GM04503 (cell line): ENCODE measurements around the gene NUMB.

Source experiments
- DNase-seq: peaks from one replicate; pipeline ENCODE4 v3.0.0-alpha.2; 2012; ENCODE audit warnings: low read depth

NUMB gene

DNA sequence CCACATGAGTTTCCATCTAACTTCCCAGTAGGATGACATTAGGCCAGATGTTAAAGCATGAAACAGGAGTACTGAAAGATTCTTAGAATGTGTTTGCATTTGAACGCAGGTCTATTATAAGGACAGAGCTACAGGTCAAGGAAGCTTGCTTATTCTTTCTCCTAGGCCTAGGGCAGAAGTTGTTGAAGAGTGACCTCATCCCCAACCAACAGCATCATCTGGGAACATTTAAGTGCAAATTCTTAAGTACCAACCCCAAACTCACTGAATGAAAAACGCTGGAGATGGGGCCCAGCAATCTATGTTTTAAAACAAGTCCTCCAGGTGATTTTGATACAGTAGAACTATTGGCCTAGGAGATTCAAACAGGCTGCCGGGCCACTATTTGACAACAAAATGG, 168.6 kb downstream of the NUMB start:
- no peak for DNase-seq

- DNase-seq = no peak
Observed at GRCh38 chr14:73289308-73289707, 169.0 kb downstream of the NUMB start.

- DNase-seq = no peak
Observed at GRCh38 chr14:73287071-73287470, 171.3 kb downstream of the NUMB start.

DNA sequence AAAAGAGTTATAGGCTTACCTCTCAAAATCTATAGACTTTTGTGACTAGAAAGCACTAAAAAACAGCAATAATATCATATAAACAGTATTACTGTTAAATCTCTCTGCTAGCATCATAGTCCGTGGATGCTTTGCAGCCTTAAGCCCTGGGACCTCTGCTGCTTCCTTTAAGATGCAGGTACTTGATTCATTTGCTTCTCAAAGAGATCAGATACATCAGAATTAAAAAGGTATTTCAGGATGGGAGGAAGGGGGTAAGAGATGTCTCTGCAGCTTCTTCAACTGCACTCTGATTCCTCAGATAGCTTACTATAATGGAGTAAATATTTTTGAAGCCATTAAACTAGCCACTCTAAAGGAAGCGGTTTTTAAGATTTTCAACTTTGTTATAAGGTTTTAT, 171.7 kb downstream of the NUMB start:
- DNase-seq = no peak

- DNase-seq = no peak
Observed at GRCh38 chr14:73285979-73286378, 172.4 kb downstream of the NUMB start.

DNA sequence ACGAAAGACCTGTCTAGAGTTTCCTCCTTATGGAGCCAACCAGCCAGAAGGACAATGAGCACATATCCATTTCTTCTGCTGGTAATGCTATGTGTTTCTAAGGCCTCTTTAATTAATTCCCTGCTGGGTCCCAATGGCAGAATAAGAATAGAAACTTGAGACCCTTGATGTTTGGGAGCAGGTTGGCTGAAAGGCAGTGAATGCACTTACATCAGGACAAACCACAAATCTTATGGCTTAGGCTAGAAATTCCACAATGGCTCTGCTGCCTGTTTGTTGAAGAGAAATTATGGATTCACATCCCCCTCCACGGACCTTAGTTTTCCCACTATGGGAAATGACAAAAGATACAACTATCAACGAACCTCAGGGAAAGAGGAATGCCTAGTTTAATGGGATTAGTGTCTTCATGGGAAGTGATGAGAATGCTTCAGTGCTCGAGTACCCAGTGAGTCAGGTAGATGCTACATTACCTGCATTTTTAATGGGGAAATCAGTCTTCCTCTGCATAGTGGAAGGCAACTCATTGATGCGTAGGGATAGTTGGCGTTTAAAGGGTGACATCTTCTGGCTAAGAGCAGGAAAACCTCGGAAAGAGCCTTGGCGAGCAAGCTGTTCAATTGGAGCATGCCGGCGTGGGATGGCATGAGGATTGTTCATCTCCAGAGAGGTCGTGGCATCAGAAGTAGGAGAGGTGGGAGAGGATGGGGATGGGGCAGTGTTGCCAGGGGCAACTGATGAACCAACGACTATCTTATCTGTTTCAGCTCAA, 174.6 kb downstream of the NUMB start:
- DNase-seq = no peak

- DNase-seq = no peak
Observed at GRCh38 chr14:73280903-73281302, 177.4 kb downstream of the NUMB start.

- no peak for DNase-seq
Observed at GRCh38 chr14:73277376-73277775, 181.0 kb downstream of the NUMB start.

GRCh38 chr14:73276836-73277235, 181.5 kb downstream of the NUMB start:
- DNase-seq = no peak

GRCh38 chr14:73273799-73274198, 184.5 kb downstream of the NUMB start:
- no peak for DNase-seq

- no peak for DNase-seq
Observed at GRCh38 chr14:73272393-73272792, 186.0 kb downstream of the NUMB start.

DNA sequence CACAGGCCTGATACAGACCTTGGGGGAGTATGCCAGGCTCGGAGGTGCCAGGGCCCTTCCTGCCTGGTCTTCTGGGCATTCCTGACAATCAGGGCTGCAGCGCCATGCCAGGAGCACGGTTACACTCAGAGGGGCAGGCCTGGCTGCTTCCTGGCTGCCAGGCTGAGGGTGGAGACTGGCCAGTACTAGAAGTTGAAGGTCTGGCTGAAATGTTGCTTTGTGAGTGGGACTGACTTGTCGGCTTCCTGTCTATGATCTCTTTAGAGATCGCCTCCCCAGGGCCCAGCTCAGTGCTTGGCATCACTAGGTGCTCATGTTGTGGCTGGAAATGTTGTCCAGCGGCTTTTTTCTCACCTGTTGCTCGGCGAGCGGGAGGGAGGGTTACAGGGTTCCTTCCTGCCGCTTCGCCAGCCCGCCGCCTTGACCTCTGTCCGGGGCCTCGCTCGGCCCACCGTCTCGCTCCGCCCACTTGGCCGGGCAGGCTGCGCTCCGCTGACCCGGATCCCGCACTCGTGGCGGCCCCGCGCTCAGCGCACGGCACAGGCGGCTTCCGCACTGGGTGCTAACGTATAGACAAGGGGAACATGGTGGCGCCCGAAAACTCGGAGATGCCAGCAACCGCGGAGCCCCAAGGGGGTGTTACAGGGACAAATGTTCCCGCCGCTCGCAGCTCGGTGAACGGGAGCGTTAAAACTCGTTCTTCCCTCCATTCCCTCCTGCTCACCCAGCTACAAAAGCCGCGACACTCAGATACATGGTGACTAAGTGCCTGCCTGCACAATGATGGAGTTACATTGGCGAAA, 188.4 kb downstream of the NUMB start:
- no peak for DNase-seq

DNA sequence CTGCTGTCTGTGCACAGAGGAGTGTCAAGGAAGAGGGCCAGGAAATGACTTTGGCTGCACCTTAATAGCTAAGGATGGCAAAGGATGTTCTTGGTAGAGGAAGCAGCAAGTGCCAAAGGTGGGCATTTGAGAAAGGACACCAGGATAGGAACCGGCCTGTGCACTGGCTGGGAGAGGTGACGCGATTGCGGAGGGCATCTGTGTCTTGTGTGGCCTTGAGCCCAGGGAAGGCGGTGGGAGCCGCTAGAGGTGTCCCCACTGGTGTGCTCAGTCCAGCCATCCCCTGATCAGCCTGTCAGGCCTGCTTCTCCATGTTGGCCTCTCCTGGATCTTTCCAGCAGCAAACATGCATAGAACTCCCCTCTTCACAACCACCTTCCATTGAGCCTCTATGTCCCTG, 190.9 kb downstream of the NUMB start:
- DNase-seq = no peak

- DNase-seq = no peak
Observed at GRCh38 chr14:73266317-73266716, 192.0 kb downstream of the NUMB start.

DNA sequence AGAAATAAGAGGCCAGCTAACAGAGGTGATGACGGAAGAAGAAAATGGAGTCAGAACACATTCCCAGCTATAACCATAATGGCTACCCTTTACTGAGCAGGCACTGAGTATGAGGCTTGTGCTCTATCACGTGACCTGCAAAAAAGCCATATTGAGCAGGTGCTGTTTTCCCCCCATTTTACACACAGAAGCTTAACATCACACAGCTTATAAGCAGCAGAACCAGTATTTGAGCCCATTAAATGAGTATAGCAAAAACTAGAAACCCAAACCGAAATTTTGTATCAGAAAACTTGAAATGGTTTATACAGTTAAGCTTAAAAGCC, 192.7 kb downstream of the NUMB start:
- DNase-seq = no peak

DNA sequence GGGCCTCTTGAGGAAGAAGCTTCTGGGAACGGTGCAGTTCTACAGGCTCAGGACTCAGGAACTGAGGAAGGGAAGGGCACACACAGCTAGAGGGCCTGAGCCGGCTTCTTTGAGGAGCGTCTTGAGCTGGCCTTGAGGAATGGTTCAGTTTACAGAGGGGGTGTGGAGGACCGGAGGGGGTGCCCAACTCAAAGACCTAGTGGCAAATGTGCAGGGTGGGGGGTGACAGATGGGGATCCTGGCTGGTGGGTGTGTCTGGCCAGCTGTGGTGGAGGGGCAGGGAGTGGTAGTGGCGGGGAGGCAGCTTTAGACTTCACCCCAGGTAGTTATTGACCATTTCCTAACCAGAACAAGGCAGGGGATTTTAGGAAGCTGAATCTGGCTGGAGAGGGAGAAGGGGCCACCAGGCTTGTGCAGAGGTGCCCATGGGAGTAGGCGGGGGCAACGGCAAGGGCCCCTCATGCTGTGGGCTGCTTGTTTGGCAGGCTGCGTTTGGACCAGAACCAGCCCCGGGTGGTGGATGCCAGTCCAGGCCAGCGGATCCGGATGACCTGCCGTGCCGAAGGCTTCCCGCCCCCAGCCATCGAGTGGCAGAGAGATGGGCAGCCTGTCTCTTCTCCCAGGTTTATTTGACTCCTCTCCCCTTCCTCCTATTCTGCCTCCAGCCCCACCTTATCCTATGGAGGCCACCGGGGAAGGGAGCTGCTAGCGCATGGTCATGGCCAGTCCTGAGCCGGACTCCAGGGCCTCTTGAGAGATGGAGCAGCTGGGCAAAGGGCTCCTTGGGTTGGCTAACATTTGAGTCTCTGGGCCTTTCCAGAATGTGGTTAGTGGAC, 193.2 kb downstream of the NUMB start:
- DNase-seq = no peak

DNA sequence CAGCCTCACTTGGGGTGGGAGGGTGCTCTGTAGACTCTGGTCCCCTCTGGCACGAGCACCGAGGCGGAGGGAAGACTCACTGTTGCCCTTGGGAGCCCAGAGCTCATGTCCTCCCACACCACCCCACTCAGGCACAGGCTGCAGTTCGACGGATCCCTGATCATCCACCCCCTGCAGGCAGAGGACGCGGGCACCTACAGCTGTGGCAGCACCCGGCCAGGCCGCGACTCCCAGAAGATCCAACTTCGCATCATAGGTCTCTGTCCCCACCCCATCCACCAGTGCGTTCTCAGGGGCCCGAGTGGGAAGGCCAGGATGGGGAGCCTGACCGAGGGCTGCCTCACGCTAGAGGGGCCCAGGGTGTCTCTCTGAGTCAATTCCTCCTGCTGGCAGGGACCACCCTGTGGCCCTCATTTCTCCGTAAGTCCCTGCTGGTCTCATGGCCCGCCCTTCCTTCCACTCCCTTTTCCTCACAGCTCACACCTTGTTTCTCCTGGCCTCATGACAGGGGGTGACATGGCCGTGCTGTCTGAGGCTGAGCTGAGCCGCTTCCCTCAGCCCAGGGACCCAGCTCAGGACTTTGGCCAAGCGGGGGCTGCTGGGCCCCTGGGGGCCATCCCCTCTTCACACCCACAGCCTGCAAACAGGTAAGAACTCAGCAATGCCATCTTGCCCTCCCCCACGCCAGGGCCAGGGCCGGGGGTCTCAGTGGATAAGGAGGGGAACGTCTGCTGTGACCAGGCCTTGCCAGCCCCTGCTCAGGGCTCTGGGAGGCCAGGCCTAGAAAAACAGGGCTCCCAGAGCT, 194.1 kb downstream of the NUMB start:
- DNase-seq = no peak

GRCh38 chr14:73263606-73264005, 194.7 kb downstream of the NUMB start:
- DNase-seq = no peak

- no peak for DNase-seq
Observed at GRCh38 chr14:73262427-73263183, 195.7 kb downstream of the NUMB start.

GRCh38 chr14:73261520-73262426, 196.6 kb downstream of the NUMB start:
- DNase-seq = no peak
